PC-3 (cell line): ENCODE results near the gene ETAA1. TPM values are rescaled to one million over a fixed set of nuclear protein-coding genes. Genes with fewer than 3 reads are reported as not detected.

Source experiments
- ATAC-seq: fragments of 200-7000 bp; cut with Tn5 transposase; 2 replicates; pipeline ENCODE4 v1.9.1; 2020; ENCODE audit warnings: mild to moderate bottlenecking, moderate library complexity
- BruUV-seq: library from RNA; stranded (reverse); fragments of 400-500 nt; replicated peaks from 2 replicates; lab custom pipeline; 2021; lab: Mats Ljungman, UMichigan
- CTCF ChIA-PET: fragments of 300-600 bp; sonication (Branson Sonifier 250); formaldehyde crosslinking; loops from one replicate; lab custom pipeline; 2022; ENCODE audit warnings: antibody characterized with exemption; lab: Charles Lee
- POLR2A ChIA-PET: fragments of 300-600 bp; sonication (Branson Sonifier 250); formaldehyde crosslinking; loops from one replicate; lab custom pipeline; 2022; ENCODE audit warnings: antibody characterized with exemption; ENCODE audit not compliant: unreplicated experiment; lab: Charles Lee
- DNase-seq: peaks from one replicate; pipeline ENCODE4 v3.0.0-alpha.2; 2015
- H2AFZ ChIP-seq: fragments of 300-600 bp; sonication (generic); 2 replicates; pipeline ENCODE4 v1.6.0; 2016; ENCODE audit warnings: antibody characterized with exemption, low read length
- H3F3A ChIP-seq: fragments of 300-600 bp; sonication (generic); one replicate; pipeline ENCODE4 v1.6.0; 2017; ENCODE audit warnings: antibody characterized with exemption, low read length, control low read depth, mild to moderate bottlenecking; ENCODE audit not compliant: unreplicated experiment
- H3K27ac ChIP-seq: fragments of 300-600 bp; sonication (generic); 2 replicates; pipeline ENCODE4 v1.5.1; 2016; ENCODE audit warnings: mild to moderate bottlenecking, low read length
- H3K27me3 ChIP-seq: fragments of 300-600 bp; sonication (generic); 2 replicates; pipeline ENCODE4 v1.6.1; 2016; ENCODE audit warnings: low read length, mixed read lengths
- H3K36me3 ChIP-seq: fragments of 300-600 bp; sonication (generic); 2 replicates; pipeline ENCODE4 v1.6.1; 2016; ENCODE audit warnings: low read depth, mixed run types, low read length, mixed read lengths
- H3K4me1 ChIP-seq: fragments of 300-600 bp; sonication (generic); 2 replicates; pipeline ENCODE4 v1.5.1; 2016; ENCODE audit warnings: low read length; ENCODE audit not compliant: insufficient read depth
- H3K4me2 ChIP-seq: fragments of 300-600 bp; sonication (generic); 2 replicates; pipeline ENCODE4 v1.6.0; 2016; ENCODE audit warnings: low read length
- H3K4me3 ChIP-seq: fragments of 300-600 bp; sonication (generic); 2 replicates; pipeline ENCODE4 v1.5.1; 2016; ENCODE audit warnings: mild to moderate bottlenecking, low read length, mixed read lengths
- H3K79me2 ChIP-seq: fragments of 300-600 bp; sonication (generic); 2 replicates; pipeline ENCODE4 v1.6.1; 2017; ENCODE audit warnings: low read length, mixed read lengths
- H3K9ac ChIP-seq: fragments of 300-600 bp; sonication (generic); 2 replicates; pipeline ENCODE4 v1.6.0; 2016; ENCODE audit warnings: mild to moderate bottlenecking, low read length
- H3K9me2 ChIP-seq: fragments of 300-600 bp; sonication (generic); replicated peaks from 2 replicates; pipeline ENCODE4 v1.6.1; 2016; ENCODE audit warnings: mixed run types, low read length, mixed read lengths
- H3K9me3 ChIP-seq: fragments of 300-600 bp; sonication (generic); 2 replicates; pipeline ENCODE4 v1.6.1; 2016; ENCODE audit warnings: low read length, mixed read lengths
- H4K20me1 ChIP-seq: fragments of 300-600 bp; sonication (generic); 2 replicates; pipeline ENCODE4 v1.6.1; 2016; ENCODE audit warnings: low read length, mixed read lengths
- EZH2 ChIP-seq: fragments of 300-600 bp; sonication (generic); IDR thresholded peaks from one replicate; pipeline ENCODE4 v1.6.1; 2017; ENCODE audit warnings: antibody characterized with exemption, mild to moderate bottlenecking, low read length; ENCODE audit not compliant: unreplicated experiment
- EZH2phosphoT487 ChIP-seq: fragments of 300-600 bp; sonication (generic); IDR thresholded peaks from 2 replicates; pipeline ENCODE4 v1.6.1; 2018; ENCODE audit warnings: mild to moderate bottlenecking, antibody characterized with exemption, low read length, borderline replicate concordance
- intact Hi-C: fragments of 100-400 bp; cut with micrococcal nuclease; formaldehyde crosslinking; loops from 2 replicates; pipeline ENCODE4 v1.9.0; 2023
- total RNA-seq: library from RNA; depleted of rRNA; stranded (reverse); fragments of >200 nt; gene quantifications from 2 replicates; pipeline ENCODE4 v1.2.3, GENCODE V29; 2014
- TF ChIP-seq, protein P1 (sequence below): fragments of 300-600 bp; sonication (generic); conservative IDR thresholded peaks from 2 replicates; pipeline ENCODE4 v1.5.1; 2017; ENCODE audit warnings: antibody characterized with exemption, low read depth, mild to moderate bottlenecking, low read length

Gene ETAA1
- total RNA-seq, 1 experiment from 2014 or later = 12.1 TPM

DNA sequence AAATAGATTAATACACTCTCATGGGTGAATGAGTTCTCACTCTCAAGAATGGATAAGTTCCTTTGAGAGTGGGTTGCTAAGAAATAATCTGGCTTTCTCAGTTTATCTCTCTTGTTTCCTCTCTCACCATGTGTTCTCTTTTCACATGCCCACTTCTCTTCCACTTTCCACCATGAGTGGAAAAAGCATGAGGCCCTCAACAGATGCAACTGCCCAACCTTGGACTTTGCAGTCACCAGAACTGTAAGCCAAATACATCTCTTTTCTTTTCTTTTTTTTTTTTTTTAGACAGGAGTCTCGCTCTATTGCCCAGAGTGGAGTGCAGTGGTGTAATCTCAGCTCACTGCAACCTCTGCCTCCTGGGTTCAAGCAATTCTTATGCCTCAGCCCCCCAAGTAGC is 18.1 kb upstream of the ETAA1 start:
- no peaks in the 10 kb centered on the region for H3K9me2 ChIP-seq
- no peak overlapping the region for H3K4me3 ChIP-seq
- CTCF ChIA-PET = no interaction called here
- no peak for ATAC-seq
- no peak for DNase-seq
- intact Hi-C loops = no loop called here
- H3K9ac ChIP-seq = no peak overlapping the region
- TF ChIP-seq, protein P1, sequence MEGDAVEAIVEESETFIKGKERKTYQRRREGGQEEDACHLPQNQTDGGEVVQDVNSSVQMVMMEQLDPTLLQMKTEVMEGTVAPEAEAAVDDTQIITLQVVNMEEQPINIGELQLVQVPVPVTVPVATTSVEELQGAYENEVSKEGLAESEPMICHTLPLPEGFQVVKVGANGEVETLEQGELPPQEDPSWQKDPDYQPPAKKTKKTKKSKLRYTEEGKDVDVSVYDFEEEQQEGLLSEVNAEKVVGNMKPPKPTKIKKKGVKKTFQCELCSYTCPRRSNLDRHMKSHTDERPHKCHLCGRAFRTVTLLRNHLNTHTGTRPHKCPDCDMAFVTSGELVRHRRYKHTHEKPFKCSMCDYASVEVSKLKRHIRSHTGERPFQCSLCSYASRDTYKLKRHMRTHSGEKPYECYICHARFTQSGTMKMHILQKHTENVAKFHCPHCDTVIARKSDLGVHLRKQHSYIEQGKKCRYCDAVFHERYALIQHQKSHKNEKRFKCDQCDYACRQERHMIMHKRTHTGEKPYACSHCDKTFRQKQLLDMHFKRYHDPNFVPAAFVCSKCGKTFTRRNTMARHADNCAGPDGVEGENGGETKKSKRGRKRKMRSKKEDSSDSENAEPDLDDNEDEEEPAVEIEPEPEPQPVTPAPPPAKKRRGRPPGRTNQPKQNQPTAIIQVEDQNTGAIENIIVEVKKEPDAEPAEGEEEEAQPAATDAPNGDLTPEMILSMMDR = no peak
- TF ChIP-seq EZH2phosphoT487 (no peak), EZH2 (no peak)
- POLR2A ChIA-PET = no interaction called here
- no peaks in the 10 kb centered on the region for H3K27me3 ChIP-seq
- no TSS peak for BruUV-seq
- no peaks in the 10 kb centered on the region for H3K4me1 ChIP-seq
- H3K36me3 ChIP-seq = no peaks in the 10 kb centered on the region
- no peak overlapping the region for H3K4me2 ChIP-seq
- no peak overlapping the region for H2AFZ ChIP-seq
- H3F3A ChIP-seq = no peaks in the 10 kb centered on the region
- no peaks in the 10 kb centered on the region for H3K9me3 ChIP-seq
- H3K79me2 ChIP-seq = no peaks in the 10 kb centered on the region
- no peaks in the 10 kb centered on the region for H4K20me1 ChIP-seq
- H3K27ac ChIP-seq = no peak overlapping the region

- Histone ChIP-seq H3K27me3 (no peaks in the 10 kb centered on the region), H3K9me3 (no peaks in the 10 kb centered on the region)
Measured at GRCh38 chr2:67384123-67384822, 12.9 kb upstream of the ETAA1 start.

DNA sequence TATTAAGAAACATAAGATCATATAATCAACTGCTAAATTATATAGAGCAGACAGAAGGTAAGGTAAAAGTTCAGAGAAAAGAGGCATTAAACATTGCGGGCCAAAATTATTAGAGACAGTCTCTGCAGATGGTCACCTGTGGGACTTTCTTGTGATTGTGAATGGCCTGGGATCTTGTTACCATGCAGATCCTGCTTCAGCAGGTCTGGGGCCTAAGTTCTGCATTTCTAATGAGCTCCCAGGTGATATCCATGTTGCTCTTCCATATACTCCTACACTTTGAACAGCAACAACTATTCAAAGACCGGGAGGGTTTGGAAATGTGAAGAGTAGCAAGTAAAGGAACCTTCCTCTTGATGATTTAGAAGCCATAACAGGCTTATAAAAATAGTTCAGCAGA is 8.5 kb upstream of the ETAA1 start:
- H3K36me3 ChIP-seq = no peaks in the 10 kb centered on the region
- TF ChIP-seq EZH2 (no peak), EZH2phosphoT487 (no peak)
- TF ChIP-seq, protein P1 = no peak
- no peak overlapping the region for H3K4me3 ChIP-seq
- no TSS peak for BruUV-seq
- ChIA-PET CTCF (no interaction called here), POLR2A (no interaction called here)
- H3K9me2 ChIP-seq = no peaks in the 10 kb centered on the region
- no peaks in the 10 kb centered on the region for H3F3A ChIP-seq
- H4K20me1 ChIP-seq = no peaks in the 10 kb centered on the region
- H3K79me2 ChIP-seq = no peaks in the 10 kb centered on the region
- no peak overlapping the region for H2AFZ ChIP-seq
- H3K9me3 ChIP-seq = no peaks in the 10 kb centered on the region
- DNase-seq (no peak), ATAC-seq (no peak)
- H3K4me1 ChIP-seq = peaks cover 21% of the 10 kb centered on the region
- no peak overlapping the region for H3K27ac ChIP-seq
- no peak overlapping the region for H3K9ac ChIP-seq
- intact Hi-C loops = no loop called here
- H3K4me2 ChIP-seq = no peak overlapping the region
- H3K27me3 ChIP-seq = no peaks in the 10 kb centered on the region

More at GRCh38 chr2:67384123-67384822, 12.9 kb upstream of the ETAA1 start:
- peaks cover 6% of the 10 kb centered on the region for H3K4me1 ChIP-seq
- ChIA-PET POLR2A (no interaction called here), CTCF (no interaction called here)
- H3K9me2 ChIP-seq = no peaks in the 10 kb centered on the region
- no peaks in the 10 kb centered on the region for H4K20me1 ChIP-seq
- no peak overlapping the region for H3K4me2 ChIP-seq
- ATAC-seq (no peak), DNase-seq (no peak)
- no peaks in the 10 kb centered on the region for H3F3A ChIP-seq
- no peak for TF ChIP-seq EZH2phosphoT487
- TF ChIP-seq, protein P1 = no peak
- TF ChIP-seq EZH2 = no peak
- intact Hi-C loops = no loop called here
- no peaks in the 10 kb centered on the region for H3K36me3 ChIP-seq
- no peak overlapping the region for H3K4me3 ChIP-seq
- no peaks in the 10 kb centered on the region for H3K79me2 ChIP-seq
- H3K27ac ChIP-seq = no peak overlapping the region
- no peak overlapping the region for H2AFZ ChIP-seq
- H3K9ac ChIP-seq = no peak overlapping the region
- no TSS peak for BruUV-seq
